Germinal center (tissue), 1 donor: ENCODE data around the gene KCTD17.

ENCODE experiments used
- DNase-seq: peaks from one replicate; pipeline ENCODE4 v3.0.0; 2012; ENCODE audit warnings: mixed read lengths, low spot score

Gene KCTD17

DNA sequence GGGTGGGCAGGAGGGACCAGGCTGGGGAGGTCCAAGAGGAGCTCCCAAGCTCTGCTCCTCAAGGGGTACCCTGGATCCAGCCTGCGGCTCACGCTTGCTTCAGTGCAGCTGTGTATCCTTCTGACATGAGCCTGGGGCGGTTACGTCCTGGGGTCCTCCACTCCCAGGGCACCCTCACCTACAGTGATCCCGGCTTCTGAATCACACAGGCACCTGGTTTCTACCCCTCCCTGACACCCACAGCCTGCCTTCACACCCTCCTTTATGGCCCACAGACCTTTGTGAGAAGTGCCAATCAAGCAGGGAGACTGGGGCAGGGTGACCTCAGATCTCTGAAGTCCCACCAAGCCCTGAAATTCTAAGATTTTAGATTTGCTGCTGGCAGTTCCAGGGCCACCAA, 30.5 kb upstream of the KCTD17 start:
- no peak for DNase-seq

- DNase-seq: peak; percentile 78
Observed at GRCh38 chr22:37021710-37022482, 29.6 kb upstream of the KCTD17 start.

DNA sequence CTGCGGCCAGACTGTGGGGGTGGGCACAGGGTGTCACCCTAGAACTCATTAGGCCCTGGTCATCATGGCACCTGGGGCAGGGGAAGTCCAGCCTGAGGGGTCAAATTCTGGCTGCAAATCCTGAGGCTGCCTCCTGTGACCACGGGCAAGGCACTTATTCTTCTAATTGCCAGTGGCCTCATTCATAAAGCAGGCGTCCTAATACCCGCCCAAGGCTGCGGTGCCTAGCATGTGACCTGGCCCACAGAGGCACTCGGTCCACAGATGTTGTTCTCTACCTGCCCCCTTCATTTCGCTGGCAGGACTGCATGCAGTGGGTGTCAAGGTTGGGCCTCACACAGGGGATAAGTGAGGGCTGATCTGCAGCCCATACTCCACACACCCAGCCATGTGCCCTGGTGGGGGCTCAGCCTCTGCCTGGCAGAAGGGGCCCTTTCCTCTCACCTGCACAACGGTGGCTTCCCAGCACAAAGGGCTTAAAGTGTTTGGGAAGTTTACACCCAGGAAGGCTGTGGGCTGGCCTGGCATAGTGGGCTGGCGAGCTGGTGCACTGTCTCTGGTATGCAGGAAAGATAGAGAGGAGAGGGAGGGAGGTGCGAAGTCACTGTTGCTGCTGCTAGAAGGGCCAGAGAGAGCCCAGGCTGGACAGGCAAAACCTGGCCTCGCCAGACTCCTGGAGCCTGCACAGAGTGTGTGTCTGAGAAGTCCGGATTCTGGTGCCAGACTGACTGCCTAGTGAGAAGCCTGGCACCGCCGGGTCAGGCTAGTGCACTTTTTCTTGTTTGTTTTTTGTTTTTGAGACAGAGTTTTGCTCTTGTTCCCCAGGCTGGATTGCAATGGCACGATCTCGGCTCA, 28.8 kb upstream of the KCTD17 start:
- no peak for DNase-seq

DNA sequence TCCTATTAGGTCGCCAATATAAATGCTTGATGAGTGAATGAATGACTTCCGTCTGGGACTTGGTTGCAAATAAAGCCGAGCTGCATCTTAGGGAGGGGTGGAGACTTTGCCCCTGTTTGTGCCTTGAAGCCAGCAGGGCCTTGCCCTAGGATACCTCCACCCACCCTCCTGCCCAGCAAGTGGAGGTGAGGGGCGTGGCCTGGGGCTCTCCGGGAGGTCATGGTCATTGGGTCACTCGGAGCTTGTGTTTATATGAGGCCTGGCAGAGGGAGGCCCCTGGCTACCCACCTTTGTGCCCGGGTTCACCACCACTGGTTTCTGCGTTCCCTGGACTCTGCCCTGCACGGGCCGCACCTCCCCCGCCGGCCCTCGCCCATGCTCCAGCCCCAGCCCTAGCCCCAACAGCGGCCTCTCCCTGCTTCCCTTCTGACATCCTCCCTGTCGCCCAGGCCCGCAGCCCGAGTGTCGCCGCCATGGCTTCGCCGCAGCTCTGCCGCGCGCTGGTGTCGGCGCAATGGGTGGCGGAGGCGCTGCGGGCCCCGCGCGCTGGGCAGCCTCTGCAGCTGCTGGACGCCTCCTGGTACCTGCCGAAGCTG, 27.7 kb upstream of the KCTD17 start:
- no peak for DNase-seq

DNA sequence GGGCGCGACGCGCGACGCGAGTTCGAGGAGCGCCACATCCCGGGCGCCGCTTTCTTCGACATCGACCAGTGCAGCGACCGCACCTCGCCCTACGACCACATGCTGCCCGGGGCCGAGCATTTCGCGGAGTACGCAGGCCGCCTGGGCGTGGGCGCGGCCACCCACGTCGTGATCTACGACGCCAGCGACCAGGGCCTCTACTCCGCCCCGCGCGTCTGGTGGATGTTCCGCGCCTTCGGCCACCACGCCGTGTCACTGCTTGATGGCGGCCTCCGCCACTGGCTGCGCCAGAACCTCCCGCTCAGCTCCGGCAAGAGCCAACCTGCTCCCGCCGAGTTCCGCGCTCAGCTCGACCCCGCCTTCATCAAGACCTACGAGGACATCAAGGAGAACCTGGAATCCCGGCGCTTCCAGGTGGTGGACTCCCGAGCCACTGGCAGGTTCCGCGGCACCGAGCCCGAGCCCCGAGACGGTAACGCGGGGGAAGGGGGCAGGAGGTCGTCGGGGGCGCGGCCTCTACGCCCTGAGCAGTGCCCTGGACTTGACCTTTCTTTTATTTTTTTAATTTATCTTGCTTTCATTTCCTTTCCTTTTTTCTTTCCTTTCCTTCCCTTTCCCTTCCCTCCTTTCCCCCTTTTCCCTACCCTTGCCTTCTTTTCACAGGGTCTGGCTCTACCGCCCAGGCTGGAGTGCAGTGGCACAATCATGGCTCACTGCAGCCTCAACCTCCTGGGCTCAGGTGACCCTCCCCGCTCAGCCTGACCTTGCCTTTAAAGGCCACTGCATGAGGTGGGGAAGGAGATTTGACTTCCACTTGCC, 27.0 kb upstream of the KCTD17 start:
- no peak for DNase-seq

- DNase-seq: no peak
Observed at GRCh38 chr22:37025500-37026070, 26.0 kb upstream of the KCTD17 start.

DNA sequence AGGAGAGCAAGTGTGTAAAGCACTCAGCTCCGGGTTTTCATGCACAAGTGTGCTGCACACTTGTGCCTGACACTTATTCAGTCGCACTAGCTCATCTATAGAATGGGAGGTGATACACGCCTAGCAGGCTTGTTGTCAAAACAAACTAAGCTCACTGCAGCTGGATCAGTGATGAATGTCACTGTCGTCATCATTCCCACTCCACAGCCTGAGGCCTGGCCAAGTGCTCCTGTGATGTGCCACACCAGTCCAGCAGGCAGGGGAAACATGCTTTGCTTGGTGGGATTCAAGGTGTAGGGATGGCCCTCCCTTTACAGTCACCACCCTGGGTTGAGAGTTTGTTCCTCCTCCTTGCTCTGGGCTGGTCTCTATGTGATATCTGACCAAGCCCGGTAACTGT, 25.2 kb upstream of the KCTD17 start:
- DNase-seq: no peak

DNA sequence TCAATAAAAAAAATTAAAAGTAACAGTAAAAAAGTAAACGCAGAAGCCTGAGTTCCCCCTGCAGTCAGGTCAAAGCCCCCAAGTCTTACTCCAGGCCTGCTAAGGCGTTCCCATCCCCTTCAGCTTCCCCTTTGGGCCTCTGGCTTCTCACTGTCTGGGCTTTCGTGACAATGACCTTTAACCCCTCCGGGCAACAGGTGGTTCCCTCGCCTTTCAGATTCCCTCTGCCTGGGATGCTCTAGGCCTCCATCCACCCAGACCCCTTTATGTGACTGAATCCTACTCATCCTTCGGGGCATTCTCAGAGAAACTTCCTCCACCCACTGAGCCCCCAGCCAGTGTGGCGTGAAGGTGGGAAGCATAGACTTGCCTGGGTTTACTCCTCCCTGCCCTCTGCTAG, 24.0 kb upstream of the KCTD17 start:
- no peak for DNase-seq

DNA sequence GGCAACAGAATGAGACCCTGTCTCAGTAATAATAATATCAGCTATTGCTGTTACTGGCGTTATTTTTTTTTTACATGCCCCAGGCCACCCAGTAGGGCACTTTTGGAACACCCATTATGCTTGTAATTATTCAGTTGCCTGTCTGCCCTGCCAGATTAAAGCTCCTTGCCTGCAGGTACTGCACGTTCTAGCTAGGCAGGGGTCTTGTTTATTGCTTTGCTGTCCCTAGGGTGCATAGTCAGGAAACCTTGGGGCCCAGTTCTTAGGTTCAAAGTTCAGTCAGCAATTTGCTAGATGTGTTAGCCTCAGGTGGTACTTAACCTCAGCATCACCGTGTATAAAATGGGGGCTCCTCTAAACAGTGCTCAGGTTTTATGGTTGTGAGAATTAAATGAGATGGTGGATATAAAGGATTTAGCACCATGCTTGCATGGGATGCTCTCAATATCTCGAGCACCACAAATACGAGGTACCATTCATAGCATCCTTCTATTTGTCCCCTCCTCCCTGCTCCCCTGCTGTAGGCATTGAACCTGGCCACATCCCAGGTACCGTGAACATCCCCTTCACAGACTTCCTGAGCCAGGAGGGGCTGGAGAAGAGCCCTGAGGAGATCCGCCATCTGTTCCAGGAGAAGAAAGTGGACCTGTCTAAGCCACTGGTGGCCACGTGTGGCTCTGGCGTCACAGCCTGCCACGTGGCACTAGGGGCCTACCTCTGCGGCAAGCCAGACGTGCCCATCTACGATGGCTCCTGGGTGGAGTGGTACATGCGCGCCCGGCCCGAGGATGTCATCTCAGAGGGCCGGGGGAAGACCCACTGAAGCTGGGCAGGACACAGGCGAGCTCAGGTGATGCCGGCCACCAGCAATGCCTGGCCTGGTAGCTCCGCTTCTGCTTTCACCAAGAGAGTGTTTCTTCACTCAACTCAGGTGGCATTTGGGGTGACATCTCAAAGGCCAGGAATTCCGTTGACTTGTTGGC, 22.6 kb upstream of the KCTD17 start:
- no peak for DNase-seq

GRCh38 chr22:37030560-37031281, 20.8 kb upstream of the KCTD17 start:
- no peak for DNase-seq

- no peak for DNase-seq
Observed at GRCh38 chr22:37032134-37032534, 19.4 kb upstream of the KCTD17 start.

DNA sequence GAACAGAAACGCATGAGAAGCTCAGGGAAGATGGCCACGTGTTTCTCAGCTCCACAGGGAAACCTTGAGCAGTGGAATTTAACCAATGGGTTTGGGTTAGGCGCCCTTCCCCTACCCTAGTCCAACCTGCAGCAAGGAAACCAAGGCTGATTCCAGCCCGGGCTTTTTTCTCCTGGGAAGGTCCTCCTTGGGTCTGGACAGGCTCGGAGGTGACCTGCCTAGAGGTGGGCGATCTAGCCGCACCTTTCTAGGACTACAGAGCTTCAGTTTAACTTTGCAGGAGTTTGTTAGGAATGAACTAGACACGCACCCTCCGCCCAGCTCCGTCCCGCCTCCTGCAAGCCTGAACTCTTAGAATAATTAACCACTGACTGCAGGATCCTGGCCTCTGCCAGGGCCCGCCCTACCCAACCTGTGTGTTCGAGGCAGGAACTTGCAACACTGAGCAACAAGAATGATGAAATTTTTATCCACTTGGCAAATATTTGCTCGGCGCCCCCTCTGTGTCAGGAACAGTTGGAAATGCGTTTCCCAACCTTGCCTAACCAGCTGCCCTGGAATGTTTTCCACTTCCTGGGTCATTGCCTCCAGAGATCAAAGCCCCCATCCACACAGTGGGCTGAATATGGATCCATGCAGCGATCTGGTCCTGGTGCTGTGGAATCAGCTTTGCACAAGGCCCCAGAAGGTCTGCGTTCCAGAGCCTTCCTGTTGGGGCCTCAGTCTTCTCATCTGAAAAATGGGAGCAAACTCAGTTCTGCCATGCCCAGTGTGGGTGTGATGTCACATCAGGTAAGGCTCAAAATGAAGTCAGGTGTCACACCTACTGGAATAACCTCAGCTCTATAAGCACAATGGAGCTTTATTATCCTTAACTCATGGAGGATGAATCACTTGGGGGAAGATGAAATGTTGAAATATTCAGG, 18.7 kb upstream of the KCTD17 start:
- DNase-seq: no peak

GRCh38 chr22:37033605-37034430, 17.7 kb upstream of the KCTD17 start:
- no peak for DNase-seq

GRCh38 chr22:37036655-37037377, 14.7 kb upstream of the KCTD17 start:
- DNase-seq: no peak

DNA sequence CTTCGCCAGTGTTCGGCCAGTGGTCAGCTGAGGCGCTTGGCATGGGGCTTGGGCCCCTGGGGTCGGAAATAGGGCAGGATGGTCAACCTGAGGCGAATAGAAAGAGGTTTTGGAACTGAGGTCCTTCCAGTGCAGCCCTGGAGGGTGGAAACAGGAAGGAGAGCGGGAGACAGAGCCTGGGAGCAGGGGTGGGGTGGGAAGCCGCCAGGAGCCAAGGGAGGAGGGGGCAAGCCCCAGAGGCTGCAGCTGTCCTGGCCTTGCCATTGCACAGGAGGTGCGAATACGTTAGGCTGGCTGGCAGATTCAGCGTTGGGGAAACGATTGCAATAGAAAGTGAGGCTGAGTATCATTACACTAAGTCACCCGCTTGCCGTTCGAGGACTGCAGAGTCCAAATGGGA, 13.9 kb upstream of the KCTD17 start:
- no peak for DNase-seq

GRCh38 chr22:37039466-37039865, 12.1 kb upstream of the KCTD17 start:
- DNase-seq: no peak

- no peak for DNase-seq
Observed at GRCh38 chr22:37043209-37043827, 8.2 kb upstream of the KCTD17 start.
